ENCODE measurements around the gene MAEA. TPM values are rescaled to one million over a fixed set of nuclear protein-coding genes. Genes with fewer than 3 reads are reported as not detected.

MAEA gene
- total and polyA plus RNA-seq, 2 of the 8 experiments (the other 6 are each of a cell fraction or from before 2014, with no cell fraction given) = 75.8 to 133 TPM

DNA sequence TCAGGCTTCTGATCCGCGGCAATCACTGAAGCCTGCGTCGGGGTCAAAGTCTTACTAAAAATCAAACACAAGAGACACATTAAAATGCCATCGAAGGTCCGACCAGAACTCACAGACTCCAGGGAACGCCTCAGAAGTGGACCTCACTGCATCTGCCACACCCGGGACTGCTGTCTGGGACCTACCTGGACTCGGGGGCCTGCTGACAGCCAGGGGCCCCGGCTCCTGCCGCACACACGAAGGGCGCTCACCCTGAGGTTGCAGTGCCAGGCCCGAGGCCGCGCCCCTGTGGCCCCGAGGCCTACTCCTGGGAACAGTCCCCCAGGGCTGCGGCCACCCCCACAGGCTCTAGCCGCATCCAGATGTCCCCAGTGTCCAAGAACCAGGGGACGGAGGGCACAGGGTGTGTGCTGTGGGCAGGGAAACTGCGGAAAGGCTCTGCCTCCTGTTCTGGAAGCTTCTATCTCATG, 48.2 kb upstream of the MAEA start:
- H4K20me1 ChIP-seq (replicated peaks in 1 of 2; ENCODE audit: control insufficient read depth in 1 of 2, insufficient read depth in 2 of 2, low read length in 2 of 2) = peaks cover 21 to 49% of the 10 kb centered on the region in 2 experiments
- ChIA-PET POLR2A (ENCODE audit: partially characterized antibody) (interaction anchor here (1.2 kb wide), 1 partner anchor 55 kb away, joined by 4 read pairs; no protein-coding TSS in a partner anchor), CTCF (ENCODE audit: partially characterized antibody) (interaction anchor here (0.6 to 1.1 kb wide), 5 partner anchors 10 to 105 kb away, joined by 3 read pairs; no protein-coding TSS in a partner anchor)
- 93% methylated on average over 21 of the region's 21 CpGs; no CpG with 5 or more reads in 1 of the 2 experiments for WGBS, 2 experiments (ENCODE audit: extremely low coverage in 1 of 2, insufficient coverage in 1 of 2, insufficient read length in 1 of 2, insufficient replicate concordance in 2 of 2, low coverage in 1 of 2, low lambda C conversion rate in 2 of 2, missing lambda C conversion rate in 1 of 2)
- no peak overlapping the region for H2AFZ ChIP-seq (ENCODE audit: low read length)
- H3K36me3 ChIP-seq (ENCODE audit: control insufficient read depth in 2 of 4, insufficient read depth in 4 of 4, low read length in 3 of 4) = peaks cover 2 to 30% (median 11%) of the 10 kb centered on the region in 4 experiments; a peak in 4 of 8 replicates
- H2BK120ac ChIP-seq (replicated peaks; ENCODE audit: low read depth, low read length) = no peak overlapping the region
- no peak overlapping the region for H4K91ac ChIP-seq (replicated peaks; ENCODE audit: insufficient read length, low read length)
- no peak overlapping the region for H2BK20ac ChIP-seq (ENCODE audit: low read length)
- no peaks in the 10 kb centered on the region for H3K27me3 ChIP-seq (replicated peaks in 1 of 4; ENCODE audit: control insufficient read depth in 3 of 4, extremely low read depth in 1 of 4, insufficient read depth in 3 of 4, low read length in 3 of 4)
- peaks cover 0 to 5% (median 0%) of the 10 kb centered on the region in 4 experiments; a peak in 2 of 7 replicates for H3K4me1 ChIP-seq (replicated peaks in 1 of 4; ENCODE audit: control insufficient read depth in 3 of 4, insufficient read depth in 4 of 4, low read length in 3 of 4)
- no peak overlapping the region for H3K9ac ChIP-seq (replicated peaks in 1 of 4; ENCODE audit: extremely low read depth in 1 of 4, low read depth in 3 of 4, low read length in 3 of 4)
- H3K14ac ChIP-seq (ENCODE audit: insufficient read length) = no peak overlapping the region
- H4K5ac ChIP-seq (ENCODE audit: insufficient read length, low read depth, low read length) = no peak overlapping the region
- no peak overlapping the region for H2BK12ac ChIP-seq (ENCODE audit: low read depth, low read length)
- no peaks in the 10 kb centered on the region for H3K9me3 ChIP-seq (ENCODE audit: insufficient read depth in 2 of 2, low read depth in 1 of 2, low read length in 1 of 2)
- no peaks in the 10 kb centered on the region for H3K23me2 ChIP-seq (ENCODE audit: low read depth, low read length)
- H4K8ac ChIP-seq (ENCODE audit: extremely low read depth, insufficient read depth, low read length) = no peak overlapping the region
- no peak overlapping the region for H3K56ac ChIP-seq (replicated peaks; ENCODE audit: insufficient read length, low read depth, low read length)
- no peak for FAIRE-seq
- H3K4me2 ChIP-seq (ENCODE audit: insufficient read depth in 1 of 2, low read depth in 2 of 2, low read length in 2 of 2) = no peak overlapping the region
- no peak overlapping the region for H3K4me3 ChIP-seq (ENCODE audit: extremely low read depth in 1 of 4, insufficient read depth in 2 of 4, low read depth in 3 of 4, low read length in 4 of 4)
- H3K4ac ChIP-seq (replicated peaks; ENCODE audit: insufficient read length, low read depth, low read length) = no peak overlapping the region
- no peak overlapping the region for H3K18ac ChIP-seq (ENCODE audit: extremely low read depth, low read length)
- peaks cover 43 to 67% of the 10 kb centered on the region in 2 experiments for H3K79me2 ChIP-seq (ENCODE audit: control insufficient read depth in 1 of 2, insufficient read depth in 2 of 2, low read length in 2 of 2)
- no peak overlapping the region; the same call in 1 of the 2 replicates for H2BK5ac ChIP-seq (ENCODE audit: low read depth, low read length)
- no peak overlapping the region for H3K27ac ChIP-seq (ENCODE audit: low read depth, low read length)
- DNase-seq (ENCODE audit: low read depth in 1 of 2, low spot score in 2 of 2) = no peak
- peaks cover 26% of the 10 kb centered on the region; the same call in 1 of the 2 replicates for H3K79me1 ChIP-seq (ENCODE audit: low read depth, low read length)
- no peak overlapping the region for H2AK5ac ChIP-seq (ENCODE audit: low read depth, low read length)
- no peak overlapping the region for H3K23ac ChIP-seq (ENCODE audit: insufficient read length)
- no peak overlapping the region for H2BK15ac ChIP-seq (ENCODE audit: low read length)
- TF ChIP-seq TEAD4 (IDR thresholded peaks at IDR 0.05; ENCODE audit: low read depth, low read length) (no peak), YY1 (IDR thresholded peaks at IDR 0.05; ENCODE audit: low read depth, low read length) (no peak), POU5F1 (IDR thresholded peaks at IDR 0.05; ENCODE audit: low read depth, low read length) (no peak), GTF2F1 (IDR thresholded peaks at IDR 0.05; ENCODE audit: borderline replicate concordance, low read depth, low read length) (no peak), POLR2A (IDR thresholded peaks at IDR 0.05; ENCODE audit: control extremely low read depth in 1 of 2, low read depth in 2 of 2, low read length in 2 of 2) (no peak), CREB1 (IDR thresholded peaks at IDR 0.05) (no peak), RAD21 (IDR thresholded peaks at IDR 0.05 in 1 of 2, conservative IDR thresholded peaks at IDR 0.05 in 1 of 2; ENCODE audit: low read depth in 2 of 2, low read length in 2 of 2) (no peak), CTBP2 (IDR thresholded peaks at IDR 0.05; ENCODE audit: borderline replicate concordance, insufficient read depth, insufficient read length, low read length) (no peak), RFX5 (IDR thresholded peaks at IDR 0.05; ENCODE audit: borderline replicate concordance, low read depth, low read length) (no peak), ASH2L (IDR thresholded peaks at IDR 0.05; ENCODE audit: low read length) (no peak), ZNF274 (IDR thresholded peaks at IDR 0.05; ENCODE audit: borderline replicate concordance, extremely low read depth, low read length) (no peak), CBX8 (IDR thresholded peaks at IDR 0.05; ENCODE audit: borderline replicate concordance, low read depth, low read length) (no peak), SIN3A (conservative IDR thresholded peaks at IDR 0.05 in 1 of 2, IDR thresholded peaks at IDR 0.05 in 1 of 2; ENCODE audit: low read depth in 1 of 2, low read length in 2 of 2) (no peak)
- TF ChIP-seq, protein P1, sequence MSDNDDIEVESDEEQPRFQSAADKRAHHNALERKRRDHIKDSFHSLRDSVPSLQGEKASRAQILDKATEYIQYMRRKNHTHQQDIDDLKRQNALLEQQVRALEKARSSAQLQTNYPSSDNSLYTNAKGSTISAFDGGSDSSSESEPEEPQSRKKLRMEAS (IDR thresholded peaks at IDR 0.05) = no peak

Measured in H1 (cell line).